Fibroblast of lung (primary cell): Measurements from ENCODE around the gene COMT. TPM values are rescaled to one million over a fixed set of nuclear protein-coding genes. Genes with fewer than 3 reads are reported as not detected.

Source experiments
- DNase-seq, 2 donors: peaks; one replicate each; pipeline versions ENCODE4 v3.0.0 to v3.0.0-alpha.2; 2010; ENCODE audit warnings: low read depth in 2 of 2
- H2AFZ ChIP-seq: 2 replicates; pipeline ENCODE4 v1.5.1; 2012; ENCODE audit warnings: low read length, control low read depth, inconsistent platforms
- H3K27ac ChIP-seq: 2 replicates; pipeline ENCODE4 v1.5.1; 2011; ENCODE audit warnings: low read length, control low read depth; ENCODE audit not compliant: insufficient read depth
- H3K27me3 ChIP-seq: 2 replicates; pipeline ENCODE4 v1.5.1; 2011; ENCODE audit warnings: mild to moderate bottlenecking, low read length; ENCODE audit not compliant: control insufficient read depth, insufficient read depth
- H3K36me3 ChIP-seq: 2 replicates; pipeline ENCODE4 v1.5.1; 2011; ENCODE audit warnings: low read length; ENCODE audit not compliant: control insufficient read depth, insufficient read depth
- H3K4me1 ChIP-seq: 2 replicates; pipeline ENCODE4 v1.5.1; 2011; ENCODE audit warnings: low read length; ENCODE audit not compliant: control insufficient read depth, insufficient read depth; ENCODE audit errors: extremely low read depth
- H3K4me2 ChIP-seq: 2 replicates; pipeline ENCODE4 v1.5.1; 2011; ENCODE audit warnings: low read length, control low read depth; ENCODE audit not compliant: insufficient read depth; ENCODE audit errors: extremely low read depth
- H3K4me3 ChIP-seq, 4 experiments: fragments of 200-600 bp in 1 of 4; sonication (generic) in 1 of 4; replicated peaks in 1 of 4; 2 replicates each; pipeline ENCODE4 v1.5.1; 2011 to 2016; ENCODE audit warnings: low read length in 4 of 4, low read depth in 3 of 4, mild to moderate bottlenecking in 3 of 4, control low read depth in 2 of 4, inconsistent platforms in 1 of 4, mixed read lengths in 1 of 4; ENCODE audit not compliant: insufficient read depth in 1 of 4; ENCODE audit errors: control extremely low read depth in 1 of 4
- H3K79me2 ChIP-seq: 2 replicates; pipeline ENCODE4 v1.5.1; 2012; ENCODE audit warnings: mild to moderate bottlenecking, low read length, inconsistent platforms; ENCODE audit not compliant: control insufficient read depth, insufficient read depth
- H3K9ac ChIP-seq: 2 replicates; pipeline ENCODE4 v1.5.1; 2011; ENCODE audit warnings: mild to moderate bottlenecking, low read length, control low read depth; ENCODE audit not compliant: insufficient read depth
- H3K9me3 ChIP-seq: 2 replicates; pipeline ENCODE4 v1.5.1; 2012; ENCODE audit warnings: low read depth, low read length; ENCODE audit not compliant: control insufficient read depth, insufficient read depth
- H4K20me1 ChIP-seq: 2 replicates; pipeline ENCODE4 v1.5.1; 2011; ENCODE audit warnings: low read length; ENCODE audit not compliant: control insufficient read depth, insufficient read depth; ENCODE audit errors: extremely low read depth
- EZH2 ChIP-seq: IDR thresholded peaks from 2 replicates; pipeline ENCODE4 v1.5.1; 2012; ENCODE audit warnings: low read length, control low read depth, mild to moderate bottlenecking; ENCODE audit errors: missing control alignments
- polyA plus RNA-seq, 2 donors: library from polyadenylated mRNA; depleted of rRNA in 1 of 2; stranded (reverse) in 1 of 2; unstranded in 1 of 2; fragments of >200 nt; gene quantifications; 2 replicates each; pipeline ENCODE4 v1.2.1, GENCODE V29; 2011 to 2012; ENCODE audit warnings: missing spikeins in 1 of 2
- total RNA-seq: library from RNA; depleted of rRNA; stranded (reverse); fragments of >200 nt; gene quantifications from 2 replicates; pipeline ENCODE4 v1.2.1, GENCODE V29; 2014
- TF ChIP-seq, protein P1 (sequence below), 2 donors: IDR thresholded peaks in 1 of 2; conservative IDR thresholded peaks in 1 of 2; 1 replicate in 1 of 2; 2 replicates in 1 of 2; pipeline ENCODE4 v1.5.1; 2011 to 2012; ENCODE audit warnings: low read length in 2 of 2, control low read depth in 1 of 2, inconsistent platforms in 1 of 2, low read depth in 1 of 2, mild to moderate bottlenecking in 1 of 2

Gene COMT
- total and polyA plus RNA-seq, 2 donors (not counting 1 experiment from before 2014, with no cell fraction given) = 208 to 305 TPM

DNA sequence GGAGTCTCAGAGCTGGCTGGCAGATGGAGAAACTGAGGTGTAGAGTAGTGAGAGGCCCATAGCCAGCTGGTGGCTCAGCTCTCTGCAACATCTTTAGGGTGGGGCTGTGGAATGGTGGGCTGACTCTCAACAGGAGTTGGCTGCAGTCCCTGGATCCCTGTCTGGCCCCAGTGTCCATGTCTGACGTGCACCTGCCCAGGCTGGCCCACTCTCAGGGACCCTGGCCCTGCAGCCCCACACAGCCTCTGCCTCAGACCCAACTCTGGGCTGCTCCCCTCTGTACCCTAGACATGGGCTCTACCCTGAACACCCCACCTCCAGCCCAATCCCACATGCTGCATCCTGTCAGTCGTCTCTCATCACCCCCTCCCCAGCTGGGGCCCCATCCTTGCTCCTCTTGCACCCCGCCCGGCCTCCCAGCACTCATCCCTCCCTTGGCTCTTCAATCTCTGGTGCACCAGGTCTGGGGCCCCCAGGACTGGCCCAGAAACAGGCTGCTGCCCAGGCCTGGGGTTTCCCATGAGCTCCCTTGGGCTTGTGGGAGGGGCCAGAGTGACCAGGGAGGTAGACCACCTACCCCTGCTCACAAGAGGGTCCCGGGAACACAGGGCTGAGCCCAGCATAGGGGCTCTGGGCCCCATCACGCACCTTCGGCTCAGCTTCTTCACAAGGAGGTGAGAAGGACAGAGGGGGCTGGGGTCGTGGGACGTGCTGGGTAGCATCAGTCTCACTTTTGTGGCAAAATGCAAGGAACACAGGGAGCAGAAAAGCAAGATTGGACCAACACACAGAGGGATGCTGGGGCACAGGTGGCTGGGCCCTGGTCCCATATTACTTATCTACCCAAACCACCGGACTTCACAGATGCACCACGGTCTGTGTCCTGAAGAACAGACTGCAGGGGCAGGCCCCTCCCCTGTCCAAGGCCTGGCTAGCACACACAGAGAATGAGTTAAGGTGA is 43.6 kb downstream of the COMT start:
- Histone ChIP-seq H3K36me3 (peaks cover 3% of the 10 kb centered on the region), H3K9ac (no peak overlapping the region), H3K4me2 (no peak overlapping the region), H3K9me3 (no peaks in the 10 kb centered on the region), H3K4me1 (peaks cover 11% of the 10 kb centered on the region), H3K27me3 (no peaks in the 10 kb centered on the region), H3K4me3 (no peak overlapping the region), H4K20me1 (no peaks in the 10 kb centered on the region), H2AFZ (no peak overlapping the region), H3K27ac (no peak overlapping the region), H3K79me2 (no peaks in the 10 kb centered on the region)
- DNase-seq = no peak
- TF ChIP-seq, protein P1, sequence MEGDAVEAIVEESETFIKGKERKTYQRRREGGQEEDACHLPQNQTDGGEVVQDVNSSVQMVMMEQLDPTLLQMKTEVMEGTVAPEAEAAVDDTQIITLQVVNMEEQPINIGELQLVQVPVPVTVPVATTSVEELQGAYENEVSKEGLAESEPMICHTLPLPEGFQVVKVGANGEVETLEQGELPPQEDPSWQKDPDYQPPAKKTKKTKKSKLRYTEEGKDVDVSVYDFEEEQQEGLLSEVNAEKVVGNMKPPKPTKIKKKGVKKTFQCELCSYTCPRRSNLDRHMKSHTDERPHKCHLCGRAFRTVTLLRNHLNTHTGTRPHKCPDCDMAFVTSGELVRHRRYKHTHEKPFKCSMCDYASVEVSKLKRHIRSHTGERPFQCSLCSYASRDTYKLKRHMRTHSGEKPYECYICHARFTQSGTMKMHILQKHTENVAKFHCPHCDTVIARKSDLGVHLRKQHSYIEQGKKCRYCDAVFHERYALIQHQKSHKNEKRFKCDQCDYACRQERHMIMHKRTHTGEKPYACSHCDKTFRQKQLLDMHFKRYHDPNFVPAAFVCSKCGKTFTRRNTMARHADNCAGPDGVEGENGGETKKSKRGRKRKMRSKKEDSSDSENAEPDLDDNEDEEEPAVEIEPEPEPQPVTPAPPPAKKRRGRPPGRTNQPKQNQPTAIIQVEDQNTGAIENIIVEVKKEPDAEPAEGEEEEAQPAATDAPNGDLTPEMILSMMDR (conservative IDR thresholded peaks at IDR 0.05 in 1 of 2, IDR thresholded peaks at IDR 0.05 in 1 of 2; ENCODE audit: low read depth in 1 of 2, low read length in 2 of 2) = no peak

DNA sequence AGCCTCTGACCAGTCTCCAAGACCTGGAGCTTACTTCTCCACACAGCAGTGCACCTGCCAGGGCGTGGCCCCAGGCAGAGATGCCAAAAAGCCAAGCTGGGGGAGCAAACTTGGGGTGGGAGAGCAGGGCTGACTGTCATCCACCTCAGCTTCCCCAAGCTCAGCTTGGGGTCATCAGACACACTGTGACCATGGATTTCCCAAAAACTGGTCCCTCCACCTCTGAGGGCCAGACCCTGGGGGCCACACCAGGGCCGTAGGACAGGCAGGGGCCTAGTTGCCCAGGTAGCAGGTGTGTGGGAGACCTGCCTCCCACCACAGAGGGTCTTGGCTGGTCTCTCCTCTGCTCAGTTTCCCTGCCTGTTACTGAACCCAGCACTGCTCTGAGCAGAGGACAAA is 44.4 kb downstream of the COMT start:
- DNase-seq = no peak
- no peaks in the 10 kb centered on the region for H3K9me3 ChIP-seq
- H3K4me2 ChIP-seq = peak overlapping the region; percentile 93
- no peak overlapping the region for H3K27ac ChIP-seq
- peaks cover 3% of the 10 kb centered on the region for H3K36me3 ChIP-seq
- peak overlapping the region; percentile 63 to 81 (median 67) for H3K4me3 ChIP-seq
- H3K27me3 ChIP-seq = no peaks in the 10 kb centered on the region
- TF ChIP-seq EZH2 = no peak
- TF ChIP-seq, protein P1 (conservative IDR thresholded peaks at IDR 0.05 in 1 of 2, IDR thresholded peaks at IDR 0.05 in 1 of 2; ENCODE audit: low read depth in 1 of 2, low read length in 2 of 2) = no peak
- H3K4me1 ChIP-seq = peaks cover 11% of the 10 kb centered on the region
- H3K79me2 ChIP-seq = no peaks in the 10 kb centered on the region
- H2AFZ ChIP-seq = peak overlapping the region; percentile 49
- H3K9ac ChIP-seq = no peak overlapping the region
- H4K20me1 ChIP-seq = no peaks in the 10 kb centered on the region

DNA sequence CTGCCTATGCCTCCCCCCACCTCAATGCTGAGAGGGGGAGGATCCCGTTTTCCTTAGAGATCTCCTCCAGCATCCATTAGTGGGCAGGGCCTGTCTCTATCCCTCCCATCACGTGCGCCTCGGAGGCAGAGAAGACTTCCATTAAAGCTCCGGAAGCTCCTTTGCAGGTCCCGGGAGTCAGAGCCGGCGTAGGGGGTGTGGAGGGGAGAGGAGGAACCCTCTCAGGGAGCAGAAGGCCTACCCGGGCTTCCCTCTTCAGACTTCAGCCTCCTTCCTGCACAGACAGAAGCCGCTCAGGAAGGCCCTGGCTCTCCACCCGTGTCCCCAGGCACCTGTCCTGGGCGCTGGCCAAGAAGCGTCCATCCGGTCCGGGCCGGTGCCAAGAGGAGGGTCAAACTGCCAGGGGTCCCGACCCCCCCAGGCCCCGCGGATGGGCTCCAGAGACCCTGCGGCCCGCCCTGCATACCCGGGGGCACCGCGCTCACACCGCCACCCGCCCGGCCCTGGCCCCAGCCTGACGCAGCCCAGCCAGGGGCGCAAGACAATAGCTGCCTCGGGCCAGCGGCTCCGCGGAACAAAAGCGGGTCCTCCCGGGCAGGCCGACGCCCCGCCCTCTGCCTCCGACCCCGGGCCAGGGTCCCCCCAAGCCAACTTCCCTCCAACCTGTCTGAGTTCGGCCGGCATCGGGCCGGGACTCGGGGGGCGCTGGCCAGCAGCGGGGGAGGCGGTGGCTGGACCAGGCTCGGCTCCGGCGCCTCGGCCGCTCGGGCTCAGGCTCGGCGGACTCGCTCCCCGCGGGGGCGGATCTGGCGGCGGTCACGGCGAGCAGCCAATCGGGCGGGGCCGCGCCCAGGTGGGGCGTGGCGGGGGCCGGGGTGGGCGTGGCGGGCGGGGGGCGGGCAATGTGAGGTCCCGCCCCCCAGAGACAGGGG is 45.1 kb downstream of the COMT start:
- TF ChIP-seq, protein P1 (conservative IDR thresholded peaks at IDR 0.05 in 1 of 2, IDR thresholded peaks at IDR 0.05 in 1 of 2; ENCODE audit: low read depth in 1 of 2, low read length in 2 of 2) = no peak
- TF ChIP-seq EZH2 = no peak
- Histone ChIP-seq H4K20me1 (no peaks in the 10 kb centered on the region), H3K9me3 (no peaks in the 10 kb centered on the region), H3K79me2 (no peaks in the 10 kb centered on the region), H3K27me3 (no peaks in the 10 kb centered on the region), H3K27ac (peak overlapping the region; percentile 50), H3K9ac (peak overlapping the region; percentile 58), H2AFZ (peak overlapping the region; percentile 50), H3K4me3 (peak overlapping the region; percentile 63 to 81 (median 67)), H3K4me1 (peaks cover 11% of the 10 kb centered on the region), H3K36me3 (no peaks in the 10 kb centered on the region), H3K4me2 (peak overlapping the region; percentile 93)
- DNase-seq = peak; percentile 56 to 66
